ENCODE data around the gene MGST2.
"Not testable (repeated sequence)": the region's sequence is repeated elsewhere in the genome, so short reads cannot be mapped to it uniquely, and the experiment has no call there.

The MGST2 gene

DNA sequence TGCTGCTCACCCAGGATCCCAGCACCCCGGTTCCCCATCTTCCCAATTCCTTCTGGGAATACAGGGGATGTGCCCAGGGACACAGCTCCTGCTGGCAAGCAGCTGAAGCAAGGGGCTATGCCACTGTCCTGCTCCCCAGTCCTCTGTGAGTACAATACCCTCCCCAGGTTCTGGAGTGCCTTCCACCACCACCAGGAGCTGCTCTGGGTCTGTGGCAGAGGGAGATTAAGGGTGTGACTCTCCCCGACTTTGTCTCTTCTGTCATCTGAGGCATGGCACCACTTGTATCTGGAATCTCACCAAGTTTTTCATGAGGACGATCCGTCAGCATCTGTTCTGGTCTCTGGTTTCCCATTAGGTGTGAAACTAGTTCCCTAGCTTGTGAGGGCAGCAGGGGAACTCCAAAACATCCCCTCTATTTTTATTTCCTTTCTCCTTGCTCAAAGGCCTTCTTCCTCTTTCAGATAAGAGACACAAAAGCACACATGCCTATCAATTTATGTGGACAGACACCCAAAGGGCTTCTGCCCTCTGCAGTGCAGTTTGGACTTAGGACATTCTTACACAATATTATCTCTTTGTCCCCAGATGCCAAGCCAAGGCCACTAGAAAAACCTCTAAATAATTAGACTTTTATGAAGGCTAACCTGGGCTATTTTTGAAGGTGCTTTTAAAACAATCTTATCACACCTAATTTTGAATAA is 26.8 kb downstream of the MGST2 start:
- H3K4me3 Mint-ChIP-seq, result no peak overlapping the region
- TF ChIP-seq CTCF (IDR thresholded peaks at IDR 0.05), result no peak
- peaks cover 5% of the 10 kb centered on the region for H3K4me1 Mint-ChIP-seq

DNA sequence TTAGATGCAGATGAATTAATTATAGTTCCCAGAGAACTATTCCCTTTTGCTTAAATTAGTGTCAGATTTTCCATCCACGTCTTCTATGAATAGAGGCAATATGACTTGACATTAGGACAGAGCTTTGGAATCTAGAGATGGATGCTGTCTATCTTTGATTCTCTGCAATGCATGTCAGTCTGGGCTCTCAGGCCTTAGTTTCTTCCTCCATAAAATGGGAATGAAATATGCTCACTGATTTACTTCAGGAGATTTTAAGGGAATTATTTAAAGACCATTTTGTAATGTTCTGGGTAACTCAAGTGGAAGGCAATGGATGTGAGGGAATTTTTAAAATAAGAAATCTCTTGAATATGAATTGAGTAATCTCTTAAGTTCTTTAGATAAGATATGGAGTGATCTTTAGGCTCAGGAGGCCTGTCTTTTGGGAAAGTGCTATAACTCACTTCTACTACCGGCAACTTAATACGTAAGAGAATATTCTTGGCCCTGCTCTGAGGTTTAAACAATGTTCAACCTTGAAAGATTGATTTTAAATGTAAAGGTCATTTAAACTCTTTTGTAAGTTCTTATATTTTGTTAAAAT is 29.0 kb downstream of the MGST2 start:
- DNase-seq, result no peak
- Mint-ChIP-seq H3K27me3 (ENCODE audit: low read depth, poor library complexity) (peaks cover 7% of the 10 kb centered on the region), H3K4me1 (peaks cover 5% of the 10 kb centered on the region), H3K4me3 (no peak overlapping the region), H3K9me3 (peaks cover 20% of the 10 kb centered on the region), H3K27ac (no peak overlapping the region), H3K36me3 (ENCODE audit: low read depth) (peaks cover 43% of the 10 kb centered on the region)
- no peak for TF ChIP-seq CTCF (IDR thresholded peaks at IDR 0.05)

More for the DNA sequence above, 26.8 kb downstream of the MGST2 start:
- H3K27me3 Mint-ChIP-seq (ENCODE audit: low read depth, poor library complexity), result peaks cover 10% of the 10 kb centered on the region
- peaks cover 37% of the 10 kb centered on the region for H3K36me3 Mint-ChIP-seq (ENCODE audit: low read depth)
- DNase-seq, result no peak
- H3K27ac Mint-ChIP-seq, result peak overlapping the region; percentile 33
- peaks cover 16% of the 10 kb centered on the region for H3K9me3 Mint-ChIP-seq

DNA sequence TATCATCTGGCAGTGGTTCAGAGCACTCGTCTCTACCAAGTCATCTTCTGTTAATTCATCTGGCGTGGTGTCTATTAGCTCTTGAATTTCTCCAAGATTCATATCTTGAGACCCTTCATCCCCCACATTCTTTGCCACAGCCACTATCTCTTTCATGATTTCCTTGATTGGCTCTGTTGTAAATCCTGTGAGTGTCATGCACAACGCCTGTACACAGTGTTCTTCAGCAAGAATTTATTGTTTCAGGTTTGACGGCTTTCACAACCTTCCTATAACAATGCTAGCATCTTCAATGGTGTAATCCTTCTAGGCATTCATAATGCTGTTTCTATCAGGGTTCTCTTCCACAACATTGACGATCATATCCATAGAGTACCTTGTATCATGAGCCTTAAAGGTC is 30.9 kb downstream of the MGST2 start:
- Mint-ChIP-seq H3K4me1 (peaks cover 5% of the 10 kb centered on the region), H3K36me3 (ENCODE audit: low read depth) (peaks cover 43% of the 10 kb centered on the region), H3K27me3 (ENCODE audit: low read depth, poor library complexity) (peaks cover 4% of the 10 kb centered on the region), H3K4me3 (no peak overlapping the region), H3K9me3 (peaks cover 20% of the 10 kb centered on the region), H3K27ac (peak overlapping the region; percentile 22)
- no peak for DNase-seq
- no peak for TF ChIP-seq CTCF (IDR thresholded peaks at IDR 0.05)

DNA sequence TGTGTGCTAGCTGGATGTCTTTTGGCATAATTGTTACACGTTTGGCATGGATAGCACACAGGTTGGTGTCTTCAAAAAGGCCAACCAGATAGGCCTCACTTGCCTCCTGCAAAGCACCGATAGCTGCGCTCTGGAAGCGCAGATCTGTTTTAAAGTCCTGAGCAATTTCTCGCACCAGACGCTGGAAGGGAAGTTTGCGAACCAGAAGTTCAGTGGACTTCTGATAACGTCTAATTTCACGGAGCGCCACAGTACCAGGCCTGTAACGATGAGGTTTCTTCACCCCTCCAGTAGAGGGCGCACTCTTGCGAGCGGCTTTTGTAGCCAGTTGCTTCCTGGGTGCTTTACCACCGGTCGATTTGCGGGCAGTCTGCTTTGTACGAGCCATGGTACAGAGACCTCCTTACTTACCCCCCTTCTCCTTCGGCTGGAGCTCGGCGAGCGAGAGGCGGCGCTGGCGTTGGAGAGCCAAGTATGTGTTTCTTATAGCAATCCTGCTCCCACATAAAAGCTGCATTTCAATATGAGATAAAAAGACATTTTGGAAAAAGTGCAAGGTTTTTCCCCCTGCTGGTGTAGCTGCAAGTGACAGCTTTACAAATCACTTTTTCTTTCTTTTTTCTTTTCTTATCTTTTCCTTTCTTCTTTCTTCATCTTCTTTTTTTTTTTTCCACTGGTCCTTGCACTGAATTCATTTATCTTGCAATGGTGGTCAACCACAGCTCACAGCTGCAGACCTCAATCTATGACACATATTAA is 32.7 kb downstream of the MGST2 start:
- H3K4me3 Mint-ChIP-seq, result not testable (repeated sequence)

DNA sequence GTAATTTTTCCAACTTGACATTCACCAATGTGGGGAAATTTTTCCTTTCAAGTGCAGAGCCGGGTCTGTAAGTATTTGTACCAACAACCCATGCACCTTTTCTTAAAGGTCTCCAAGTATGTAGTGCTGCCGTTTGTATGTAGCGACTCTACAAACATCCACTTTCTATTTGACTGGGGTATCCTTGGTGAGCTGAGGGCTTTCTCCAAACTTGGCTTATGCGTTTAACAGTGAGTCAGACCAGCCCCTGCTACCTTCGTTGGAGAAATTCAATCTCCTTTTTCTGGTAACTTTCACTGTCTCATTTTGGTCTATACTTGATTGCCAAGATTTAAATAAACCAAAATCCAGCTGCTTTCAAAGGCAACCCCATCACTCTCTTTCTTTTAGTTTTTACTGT is 34.9 kb downstream of the MGST2 start:
- no peak for DNase-seq
- peaks cover 32% of the 10 kb centered on the region for H3K9me3 Mint-ChIP-seq
- no peak for TF ChIP-seq CTCF (IDR thresholded peaks at IDR 0.05)
- H3K4me1 Mint-ChIP-seq, result no peaks in the 10 kb centered on the region
- no peak overlapping the region for H3K27ac Mint-ChIP-seq
- peaks cover 4% of the 10 kb centered on the region for H3K27me3 Mint-ChIP-seq (ENCODE audit: low read depth, poor library complexity)
- H3K4me3 Mint-ChIP-seq, result no peak overlapping the region
- peaks cover 45% of the 10 kb centered on the region for H3K36me3 Mint-ChIP-seq (ENCODE audit: low read depth)

More for the DNA sequence above, 32.7 kb downstream of the MGST2 start:
- H3K27ac Mint-ChIP-seq; DNase-seq; H3K27me3 Mint-ChIP-seq (ENCODE audit: low read depth, poor library complexity); H3K4me1 Mint-ChIP-seq: not testable (repeated sequence)
- Mint-ChIP-seq H3K9me3 (peaks cover 20% of the 10 kb centered on the region), H3K36me3 (ENCODE audit: low read depth) (peaks cover 47% of the 10 kb centered on the region)
- TF ChIP-seq CTCF (IDR thresholded peaks at IDR 0.05), result peak; percentile 24

Data from nephron progenitor cell (in vitro differentiated cells).